NCI-H1105 (cell line): ENCODE results near the gene UBC.
"Not testable (repeated sequence)": the region's sequence is repeated elsewhere in the genome, so short reads cannot be mapped to it uniquely, and the experiment has no call there.

Experiments
- DNase-seq: peaks from one replicate; lab custom pipeline; 2025; lab: John Stamatoyannopoulos, UW

UBC gene

GRCh38 chr12:124930586-124930985 lies 16.1 kb upstream of the UBC start:
- no peak for DNase-seq

GRCh38 chr12:124929649-124930419 lies 15.4 kb upstream of the UBC start:
- no peak for DNase-seq

- no peak for DNase-seq
Measured at GRCh38 chr12:124928912-124929530, 14.6 kb upstream of the UBC start.

GRCh38 chr12:124928095-124928911 lies 13.9 kb upstream of the UBC start:
- no peak for DNase-seq

- DNase-seq = no peak
Measured at GRCh38 chr12:124927201-124928094, 13.0 kb upstream of the UBC start.

GRCh38 chr12:124925782-124926181 lies 11.3 kb upstream of the UBC start:
- not testable (repeated sequence) for DNase-seq

GRCh38 chr12:124925117-124925516 lies 10.7 kb upstream of the UBC start:
- no peak for DNase-seq

- DNase-seq = no peak
Measured at GRCh38 chr12:124923905-124924734, 9.7 kb upstream of the UBC start.

GRCh38 chr12:124921200-124922031 lies 7.0 kb upstream of the UBC start:
- no peak for DNase-seq

DNA sequence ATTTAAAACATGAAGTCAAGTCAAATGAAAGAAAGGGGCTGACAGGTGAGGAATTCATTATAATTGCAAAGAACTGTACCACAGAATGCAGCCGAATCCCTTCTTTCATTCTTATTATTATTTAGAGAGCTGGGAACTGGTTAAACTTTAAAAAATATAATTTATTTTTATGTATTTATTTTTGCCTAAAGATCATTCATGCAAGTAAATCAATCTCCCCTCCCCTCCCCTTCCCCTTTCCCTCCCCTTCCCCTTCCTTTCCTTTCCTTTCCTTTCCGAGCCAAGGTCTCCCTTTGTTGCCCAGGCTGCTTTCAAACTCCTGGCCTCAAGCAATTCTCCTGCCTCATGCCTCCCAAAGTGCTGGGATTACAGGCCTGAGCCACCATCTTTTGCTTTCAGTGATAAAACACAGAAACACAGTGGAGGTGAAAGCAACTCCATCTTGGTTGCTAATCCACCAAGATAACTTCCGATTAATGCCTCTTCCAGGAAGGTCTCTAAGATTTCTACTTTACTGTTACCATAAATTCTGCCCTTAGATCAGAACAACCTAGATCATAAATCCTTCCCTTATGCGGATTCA lies 6.0 kb upstream of the UBC start:
- no peak for DNase-seq

GRCh38 chr12:124919521-124920352 lies 5.3 kb upstream of the UBC start:
- DNase-seq = no peak

DNA sequence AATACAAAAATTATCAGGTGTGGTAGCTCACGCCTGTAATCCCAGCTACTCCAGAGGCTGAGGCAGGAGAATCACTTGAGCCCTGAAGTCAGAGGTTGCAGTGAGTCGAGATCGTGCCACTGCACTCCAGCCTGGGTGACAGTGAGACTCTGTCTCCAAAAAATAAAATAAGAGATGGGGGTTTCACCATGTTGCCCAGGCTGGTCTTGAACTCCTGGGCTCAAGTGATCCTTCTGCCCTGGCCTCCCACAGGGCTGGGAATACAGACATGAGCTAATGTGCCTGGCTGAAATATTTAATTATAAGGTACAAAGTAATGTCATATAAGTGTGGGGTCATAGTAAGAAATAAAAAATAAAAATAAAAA lies 4.2 kb upstream of the UBC start:
- not testable (repeated sequence) for DNase-seq

DNA sequence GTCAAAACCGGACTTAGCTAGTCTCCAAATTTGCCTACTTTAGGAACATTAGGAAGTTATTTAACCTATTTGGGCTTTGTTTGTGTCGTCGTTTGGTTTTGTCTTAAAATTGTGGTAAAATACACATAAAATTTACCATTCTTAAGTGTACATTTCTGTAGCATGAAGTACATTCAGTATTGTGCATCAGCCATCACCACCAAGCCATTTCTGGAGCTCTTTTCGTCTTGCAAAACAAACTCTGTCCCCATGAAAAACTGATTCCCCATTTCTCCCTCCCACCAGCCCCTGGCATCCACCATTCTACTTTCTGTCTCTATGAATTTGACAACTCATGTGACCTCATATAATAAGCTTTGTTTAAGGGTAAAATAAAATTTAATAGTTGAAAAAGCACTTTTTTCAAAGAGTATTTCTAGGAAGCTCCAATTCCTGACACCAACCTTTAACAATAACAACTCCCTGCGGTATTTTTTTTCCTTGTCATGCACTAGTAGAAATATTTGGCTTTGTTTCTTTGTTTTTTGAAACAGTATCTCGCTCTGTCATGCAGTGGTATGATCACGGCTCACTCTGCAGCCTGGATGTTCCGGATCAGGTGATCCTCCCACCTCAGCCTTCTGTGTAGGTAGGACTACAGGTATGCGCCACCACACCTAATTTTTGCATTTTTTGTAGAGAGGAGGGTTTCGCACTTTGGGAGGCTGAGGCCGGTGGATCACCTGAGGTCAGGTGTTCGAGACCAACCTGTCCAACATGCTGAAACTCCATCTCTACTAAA lies 3.6 kb upstream of the UBC start:
- DNase-seq = no peak

- DNase-seq = no peak
Measured at GRCh38 chr12:124917135-124917840, 2.8 kb upstream of the UBC start.

DNA sequence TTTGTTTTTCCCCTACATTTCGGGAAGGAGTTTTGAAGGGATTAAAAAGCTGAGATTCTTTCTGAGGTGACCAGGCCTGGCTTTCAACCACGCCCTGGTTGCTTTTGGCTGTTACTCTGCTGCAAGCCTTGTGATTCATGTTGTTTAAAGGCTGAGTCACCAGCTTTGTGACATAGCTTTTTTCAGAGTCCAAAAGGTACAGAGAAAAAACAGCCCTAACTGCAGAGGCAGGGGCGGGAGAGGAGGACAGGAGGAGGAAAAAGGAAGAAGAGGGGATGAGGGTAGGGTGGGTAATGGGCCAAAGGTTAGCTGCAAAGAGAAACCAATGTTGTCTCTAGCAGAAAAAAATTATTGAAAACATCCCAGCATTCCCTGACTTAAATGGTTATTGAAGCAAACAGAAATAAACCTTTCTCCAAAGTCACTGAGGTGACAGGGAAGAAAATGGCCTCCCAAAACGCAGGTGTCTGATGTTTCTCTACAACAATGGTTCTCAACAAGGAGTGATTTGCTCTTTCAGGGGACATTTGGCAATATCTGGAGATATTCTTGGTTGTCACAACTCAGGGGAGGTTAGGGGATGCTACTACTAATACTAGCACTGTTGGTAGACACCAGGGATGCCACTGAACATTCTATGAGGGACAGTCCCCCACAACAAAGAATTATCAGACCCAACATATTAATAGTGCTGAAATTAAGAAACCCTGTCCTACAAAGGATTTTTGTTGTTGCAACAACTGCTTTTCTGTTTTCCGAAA lies 2.1 kb upstream of the UBC start:
- no peak for DNase-seq
